ENCODE data around the gene FRS2. TPM values are rescaled to one million over a fixed set of nuclear protein-coding genes. Genes with fewer than 3 reads are reported as not detected.

FRS2 gene
- total RNA-seq, 2 experiments from 2014 or later = 21.7 to 24.9 TPM

DNA sequence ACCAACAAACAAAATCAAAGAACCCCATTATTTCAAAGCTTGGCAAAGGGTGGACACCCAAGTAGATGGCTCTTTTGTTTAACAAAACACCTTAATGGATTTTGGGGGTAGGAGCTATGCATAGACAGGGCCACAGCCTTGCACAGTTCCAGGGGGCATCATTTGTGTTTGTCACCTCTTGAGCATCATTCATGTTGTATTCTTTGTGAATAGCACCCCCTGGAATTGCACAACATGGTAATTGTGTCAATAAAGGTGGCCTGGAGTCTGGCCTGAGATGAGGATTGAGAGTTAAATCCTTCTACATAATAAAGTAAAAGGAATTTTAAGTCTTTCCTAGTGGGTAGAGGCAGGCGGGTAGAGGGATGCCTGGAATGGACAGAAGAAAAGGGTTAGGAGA is 3.3 kb upstream of the FRS2 start:
- Mint-ChIP-seq H3K27me3 (no peaks in the 10 kb centered on the region), H3K27ac (no peak overlapping the region), H3K4me3 (peak overlapping the region; percentile 4), H3K4me1 (ENCODE audit: low read depth) (peaks cover 20% of the 10 kb centered on the region), H3K36me3 (ENCODE audit: low read depth) (peaks cover 10% of the 10 kb centered on the region), H3K9me3 (no peaks in the 10 kb centered on the region)
- no peaks in the 10 kb centered on the region for H3K9me3 ChIP-seq (ENCODE audit: control insufficient read depth in 1 of 2, insufficient read depth in 1 of 2, low read length in 2 of 2)
- peaks cover 0 to 2% of the 10 kb centered on the region in 2 experiments for H3K27me3 ChIP-seq (ENCODE audit: control insufficient read depth in 1 of 2, insufficient read depth in 2 of 2, low read length in 2 of 2)
- ATAC-seq (ENCODE audit: poor library complexity) (no peak), DNase-seq (no peak)
- no peaks in the 10 kb centered on the region for H3K36me3 ChIP-seq (ENCODE audit: insufficient read depth, low read length)
- intact Hi-C loops (cut with DNase I, micrococcal nuclease) = loop anchor here in 1 of 2 experiments (5.0 to 10.0 kb wide), 3 partner anchors 115 to 312 kb away; partner anchors contain the start of gene RAB3IP
- ChIA-PET POLR2A (no interaction called here), CTCF (interaction anchor here (1.6 kb wide), 1 partner anchor 104 kb away, joined by 3 read pairs; no protein-coding TSS in a partner anchor)
- no peak overlapping the region for H3K4me3 ChIP-seq (ENCODE audit: low read length)
- TF ChIP-seq, protein P1, sequence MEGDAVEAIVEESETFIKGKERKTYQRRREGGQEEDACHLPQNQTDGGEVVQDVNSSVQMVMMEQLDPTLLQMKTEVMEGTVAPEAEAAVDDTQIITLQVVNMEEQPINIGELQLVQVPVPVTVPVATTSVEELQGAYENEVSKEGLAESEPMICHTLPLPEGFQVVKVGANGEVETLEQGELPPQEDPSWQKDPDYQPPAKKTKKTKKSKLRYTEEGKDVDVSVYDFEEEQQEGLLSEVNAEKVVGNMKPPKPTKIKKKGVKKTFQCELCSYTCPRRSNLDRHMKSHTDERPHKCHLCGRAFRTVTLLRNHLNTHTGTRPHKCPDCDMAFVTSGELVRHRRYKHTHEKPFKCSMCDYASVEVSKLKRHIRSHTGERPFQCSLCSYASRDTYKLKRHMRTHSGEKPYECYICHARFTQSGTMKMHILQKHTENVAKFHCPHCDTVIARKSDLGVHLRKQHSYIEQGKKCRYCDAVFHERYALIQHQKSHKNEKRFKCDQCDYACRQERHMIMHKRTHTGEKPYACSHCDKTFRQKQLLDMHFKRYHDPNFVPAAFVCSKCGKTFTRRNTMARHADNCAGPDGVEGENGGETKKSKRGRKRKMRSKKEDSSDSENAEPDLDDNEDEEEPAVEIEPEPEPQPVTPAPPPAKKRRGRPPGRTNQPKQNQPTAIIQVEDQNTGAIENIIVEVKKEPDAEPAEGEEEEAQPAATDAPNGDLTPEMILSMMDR (IDR thresholded peaks at IDR 0.05) = no peak
- H3K4me1 ChIP-seq (ENCODE audit: insufficient read depth, low read length) = peaks cover 9% of the 10 kb centered on the region
- H3K27ac ChIP-seq (ENCODE audit: low read depth in 1 of 2, low read length in 2 of 2) = no peak overlapping the region

DNA sequence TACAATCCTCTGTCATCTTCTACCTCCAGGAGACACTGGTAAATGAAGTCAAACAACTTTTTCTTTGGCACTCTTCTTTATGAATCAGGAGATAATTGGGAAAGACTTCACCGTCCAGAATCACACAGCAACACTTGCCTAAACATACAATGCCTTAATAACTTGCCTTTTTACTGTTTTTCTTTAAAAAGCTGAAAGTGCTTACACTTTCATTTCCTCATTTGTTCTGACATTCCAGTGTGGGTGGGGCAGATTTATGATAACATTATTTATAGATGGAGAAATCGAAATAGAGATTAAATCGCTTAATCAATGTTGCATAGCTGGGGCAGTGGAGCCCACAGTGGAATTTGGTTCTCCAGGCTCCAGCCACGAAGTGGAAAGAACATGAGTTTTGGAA is 2.8 kb upstream of the FRS2 start:
- Histone ChIP-seq H3K4me3 (ENCODE audit: low read length) (no peak overlapping the region), H3K27ac (ENCODE audit: low read depth in 1 of 2, low read length in 2 of 2) (no peak overlapping the region), H3K36me3 (ENCODE audit: insufficient read depth, low read length) (no peaks in the 10 kb centered on the region), H3K4me1 (ENCODE audit: insufficient read depth, low read length) (peaks cover 12% of the 10 kb centered on the region), H3K9me3 (ENCODE audit: control insufficient read depth in 1 of 2, insufficient read depth in 1 of 2, low read length in 2 of 2) (no peaks in the 10 kb centered on the region), H3K27me3 (ENCODE audit: control insufficient read depth in 1 of 2, insufficient read depth in 2 of 2, low read length in 2 of 2) (peaks cover 0 to 2% of the 10 kb centered on the region in 2 experiments)
- Mint-ChIP-seq H3K4me3 (peak overlapping the region; percentile 4), H3K27me3 (no peaks in the 10 kb centered on the region), H3K9me3 (no peaks in the 10 kb centered on the region), H3K27ac (no peak overlapping the region), H3K36me3 (ENCODE audit: low read depth) (peaks cover 10% of the 10 kb centered on the region), H3K4me1 (ENCODE audit: low read depth) (peaks cover 25% of the 10 kb centered on the region)
- ATAC-seq (ENCODE audit: poor library complexity) (no peak), DNase-seq (no peak)
- ChIA-PET CTCF (no interaction called here), POLR2A (no interaction called here)
- TF ChIP-seq, protein P1 (IDR thresholded peaks at IDR 0.05) = no peak
- intact Hi-C loops (cut with DNase I, micrococcal nuclease) = loop anchor here in 1 of 2 experiments (5.0 to 10.0 kb wide), 3 partner anchors 115 to 313 kb away; partner anchors contain the start of gene RAB3IP

DNA sequence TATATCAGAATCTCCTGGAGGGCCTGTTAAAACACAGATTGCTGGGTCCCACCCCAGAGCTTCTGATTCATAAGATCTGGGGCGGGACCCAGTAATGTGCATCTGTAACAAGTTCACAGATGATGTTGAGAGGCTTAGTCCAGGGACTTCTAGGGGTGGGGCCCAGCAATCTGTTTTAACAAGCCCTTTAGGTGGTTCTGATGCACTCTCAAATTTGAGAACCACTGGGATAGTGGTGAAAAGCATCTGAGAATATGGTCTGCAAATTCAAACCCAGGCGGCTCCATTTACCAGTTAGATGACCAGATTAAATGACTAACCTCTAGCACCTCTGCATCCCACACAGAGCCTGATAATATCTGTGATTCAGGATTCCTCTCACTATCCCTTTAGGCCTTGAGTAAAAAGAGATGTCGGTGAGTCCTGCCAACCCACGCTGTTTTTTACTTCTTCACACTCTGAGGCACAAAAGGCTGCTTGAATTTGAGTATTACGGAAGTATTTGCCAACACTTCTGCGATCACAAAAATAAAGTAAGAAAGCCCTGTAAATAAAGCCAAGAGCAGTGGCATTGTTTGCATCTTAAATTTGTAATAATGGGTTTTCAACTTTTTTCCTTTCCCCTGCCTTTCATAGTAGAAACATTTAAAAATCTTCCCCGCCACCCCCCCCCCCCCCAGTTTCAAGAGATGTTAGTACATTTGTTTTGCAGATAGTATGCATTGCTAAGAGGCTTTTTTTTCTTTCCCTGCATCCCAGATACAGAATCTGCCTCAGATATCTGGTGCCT is 1.8 kb upstream of the FRS2 start:
- H3K4me1 Mint-ChIP-seq (ENCODE audit: low read depth) = peaks cover 35% of the 10 kb centered on the region
- no peaks in the 10 kb centered on the region for H3K9me3 Mint-ChIP-seq
- DNase-seq (no peak), ATAC-seq (ENCODE audit: poor library complexity) (no peak)
- H3K36me3 Mint-ChIP-seq (ENCODE audit: low read depth) = peaks cover 10% of the 10 kb centered on the region
- TF ChIP-seq, protein P1 (IDR thresholded peaks at IDR 0.05) = no peak
- no peak overlapping the region for H3K27ac Mint-ChIP-seq
- POLR2A ChIA-PET = no interaction called here
- H3K27me3 ChIP-seq (ENCODE audit: control insufficient read depth in 1 of 2, insufficient read depth in 2 of 2, low read length in 2 of 2) = peaks cover 0 to 2% of the 10 kb centered on the region in 2 experiments
- H3K9me3 ChIP-seq (ENCODE audit: control insufficient read depth in 1 of 2, insufficient read depth in 1 of 2, low read length in 2 of 2) = no peaks in the 10 kb centered on the region
- no peak overlapping the region for H3K4me3 ChIP-seq (ENCODE audit: low read length)
- H3K36me3 ChIP-seq (ENCODE audit: insufficient read depth, low read length) = no peaks in the 10 kb centered on the region
- intact Hi-C loops (cut with DNase I, micrococcal nuclease) = loop anchor here in 1 of 2 experiments (5.0 to 10.0 kb wide), 3 partner anchors 114 to 314 kb away; partner anchors contain the start of gene RAB3IP
- H3K4me3 Mint-ChIP-seq = peak overlapping the region; percentile 65
- CTCF ChIA-PET = no interaction called here
- H3K27me3 Mint-ChIP-seq = no peaks in the 10 kb centered on the region
- H3K27ac ChIP-seq (ENCODE audit: low read depth in 1 of 2, low read length in 2 of 2) = no peak overlapping the region
- peaks cover 12% of the 10 kb centered on the region for H3K4me1 ChIP-seq (ENCODE audit: insufficient read depth, low read length)

Data from CD4-positive, alpha-beta T cell (primary cell).